Fibroblast of the aortic adventitia (primary cell): ENCODE data around the gene MAP3K4. TPM values are rescaled to one million over a fixed set of nuclear protein-coding genes. Genes with fewer than 3 reads are reported as not detected.

Experiments
- DNase-seq: peaks from one replicate; pipeline ENCODE4 v3.0.0-alpha.2; 2010; ENCODE audit warnings: low read depth
- H3K4me3 ChIP-seq: 2 replicates; pipeline ENCODE4 v1.5.1; 2011; ENCODE audit warnings: low read depth, mild to moderate bottlenecking, control low read depth, low read length, moderate library complexity
- CTCF ChIP-seq: IDR thresholded peaks from 2 replicates; pipeline ENCODE4 v1.5.1; 2011; ENCODE audit warnings: mild to moderate bottlenecking, low read length, control low read depth, inconsistent platforms; ENCODE audit not compliant: insufficient read depth
- total RNA-seq: library from RNA; depleted of rRNA; stranded (reverse); fragments of >200 nt; gene quantifications from 2 replicates; pipeline ENCODE4 v1.2.3, GENCODE V29; 2012; ENCODE audit warnings: low replicate concordance

Gene MAP3K4
- total RNA-seq, 1 donor = 25.0 TPM

- no peak for TF ChIP-seq CTCF
- H3K4me3 ChIP-seq = no peak overlapping the region
- DNase-seq = peak; percentile 51
Measured at GRCh38 chr6:161031721-161032495, 40.3 kb downstream of the MAP3K4 start.

GRCh38 chr6:161033667-161034066 is 42.1 kb downstream of the MAP3K4 start:
- no peak for TF ChIP-seq CTCF
- peak; percentile 6 for DNase-seq
- H3K4me3 ChIP-seq = no peak overlapping the region

GRCh38 chr6:161035182-161035980 is 43.8 kb downstream of the MAP3K4 start:
- DNase-seq = no peak
- no peak for TF ChIP-seq CTCF
- H3K4me3 ChIP-seq = no peak overlapping the region

- no peak overlapping the region for H3K4me3 ChIP-seq
- DNase-seq = no peak
- no peak for TF ChIP-seq CTCF
Measured at GRCh38 chr6:161035981-161036263, 44.4 kb downstream of the MAP3K4 start.

GRCh38 chr6:161037873-161038228 is 46.3 kb downstream of the MAP3K4 start:
- no peak for TF ChIP-seq CTCF
- DNase-seq = no peak
- no peak overlapping the region for H3K4me3 ChIP-seq

GRCh38 chr6:161038229-161039031 is 46.9 kb downstream of the MAP3K4 start:
- H3K4me3 ChIP-seq = no peak overlapping the region
- peak; percentile 54 for TF ChIP-seq CTCF
- peak; percentile 94 for DNase-seq
